ENCODE measurements around the gene TELO2.

Gene TELO2

DNA sequence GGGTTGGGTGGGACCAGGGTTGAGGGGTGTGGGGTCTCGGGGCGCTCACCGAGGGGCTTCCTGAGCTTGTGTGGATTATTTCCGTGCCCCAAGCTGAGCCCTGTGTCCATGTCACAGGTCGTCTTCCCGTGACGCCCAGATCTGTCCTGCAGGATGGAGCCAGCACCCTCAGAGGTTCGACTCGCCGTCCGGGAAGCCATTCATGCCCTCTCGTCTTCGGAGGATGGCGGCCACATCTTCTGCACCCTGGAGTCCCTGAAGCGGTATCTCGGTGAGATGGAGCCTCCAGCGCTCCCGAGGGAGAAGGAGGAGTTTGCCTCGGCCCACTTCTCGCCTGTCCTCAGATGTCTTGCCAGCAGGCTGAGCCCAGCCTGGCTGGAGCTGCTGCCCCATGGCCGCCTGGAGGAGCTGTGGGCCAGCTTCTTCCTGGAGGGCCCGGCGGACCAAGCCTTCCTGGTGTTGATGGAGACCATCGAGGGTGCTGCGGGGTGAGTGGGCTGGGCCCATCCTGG, 1.0 kb downstream of the TELO2 start:
- WGBS, 2 donors (ENCODE audit: extremely low coverage in 2 of 2, insufficient read length in 2 of 2, insufficient replicate concordance in 1 of 2): no CpG with 5 or more reads among the region's 25 CpGs
- Histone ChIP-seq H2AK5ac (ENCODE audit: low read depth, low read length) (peak overlapping the region; percentile 75), H3K4me2 (ENCODE audit: insufficient read depth, low read length, poor library complexity, severe bottlenecking) (peak overlapping the region; percentile 79), H3K9me3 (replicated peaks in 1 of 2; ENCODE audit: control insufficient read depth in 2 of 2, insufficient read depth in 1 of 2, low read depth in 1 of 2, low read length in 2 of 2) (no peaks in the 10 kb centered on the region), H2BK12ac (ENCODE audit: low read length) (no peak overlapping the region), H3K4ac (ENCODE audit: low read length) (no peak overlapping the region), H3K79me1 (ENCODE audit: low read depth, low read length) (peaks cover 20% of the 10 kb centered on the region), H2BK5ac (ENCODE audit: low read length) (peak overlapping the region; percentile 59), H4K8ac (ENCODE audit: low read depth, low read length) (no peak overlapping the region), H3K36me3 (replicated peaks in 1 of 2; ENCODE audit: control insufficient read depth in 2 of 2, insufficient read depth in 2 of 2, low read length in 2 of 2) (peaks cover 26 to 51% of the 10 kb centered on the region in 2 donors), H3K18ac (ENCODE audit: low read length) (no peak overlapping the region), H3K27me3 (ENCODE audit: control insufficient read depth in 3 of 3, insufficient read depth in 3 of 3, low read depth in 1 of 3, low read length in 3 of 3) (no peaks in the 10 kb centered on the region), H3K9ac (ENCODE audit: low read depth, low read length, poor library complexity) (peak overlapping the region; percentile 79), H2AFZ (ENCODE audit: low read length) (no peak overlapping the region), H3K4me1 (ENCODE audit: control insufficient read depth in 2 of 2, insufficient read depth in 1 of 2, low read depth in 1 of 2, low read length in 2 of 2) (peaks cover 10 to 11% of the 10 kb centered on the region in 2 donors), H3K4me3 (ENCODE audit: low read length in 2 of 2) (peak overlapping the region; percentile 86 to 94), H2BK15ac (ENCODE audit: low read length) (no peak overlapping the region), H4K91ac (ENCODE audit: low read depth, low read length, poor library complexity) (no peak overlapping the region), H2BK120ac (ENCODE audit: low read depth, low read length) (no peak overlapping the region), H3K14ac (ENCODE audit: low read length) (no peak overlapping the region), H3K23ac (ENCODE audit: low read depth, low read length, poor library complexity) (no peak overlapping the region), H3K27ac (replicated peaks; ENCODE audit: low read length) (no peak overlapping the region)
- no peak for DNase-seq (ENCODE audit: low spot score)

GRCh38 chr16:1494711-1495110, 1.6 kb downstream of the TELO2 start:
- H3K27ac ChIP-seq (replicated peaks; ENCODE audit: low read length): no peak overlapping the region

DNA sequence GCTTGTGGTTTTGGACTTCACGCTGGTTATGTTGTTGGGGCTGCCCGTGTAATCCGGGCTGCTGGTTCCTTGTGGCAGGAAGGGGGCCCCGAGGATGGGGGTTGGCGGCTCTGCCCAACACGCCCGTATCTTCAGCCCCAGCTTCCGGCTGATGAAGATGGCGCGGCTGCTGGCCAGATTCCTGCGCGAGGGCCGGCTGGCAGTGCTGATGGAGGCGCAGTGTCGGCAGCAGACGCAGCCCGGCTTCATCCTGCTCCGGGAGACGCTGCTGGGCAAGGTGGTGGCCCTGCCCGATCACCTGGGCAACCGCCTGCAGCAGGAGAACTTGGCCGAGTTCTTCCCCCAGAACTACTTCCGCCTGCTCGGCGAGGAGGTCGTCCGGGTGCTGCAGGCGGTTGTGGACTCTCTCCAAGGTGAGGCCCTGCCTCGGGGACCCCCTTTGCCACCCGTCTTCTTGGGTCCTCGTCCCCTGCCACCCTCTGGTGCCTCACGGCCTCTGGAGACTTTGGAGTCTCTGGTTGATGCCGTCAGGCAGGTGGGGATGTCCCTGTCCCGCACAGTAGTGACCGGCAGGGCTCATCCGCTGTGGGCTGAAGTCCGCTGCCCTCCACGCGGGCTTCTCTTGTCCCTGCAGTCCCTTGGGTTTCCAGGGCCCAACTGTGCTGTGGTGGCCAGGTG, 2.2 kb downstream of the TELO2 start:
- no peak overlapping the region for H4K91ac ChIP-seq (ENCODE audit: low read depth, low read length, poor library complexity)
- no CpG with 5 or more reads among the region's 39 CpGs for WGBS, 2 donors (ENCODE audit: extremely low coverage in 2 of 2, insufficient read length in 2 of 2, insufficient replicate concordance in 1 of 2)
- no peak overlapping the region for H4K8ac ChIP-seq (ENCODE audit: low read depth, low read length)
- peaks cover 10 to 11% of the 10 kb centered on the region in 2 donors for H3K4me1 ChIP-seq (ENCODE audit: control insufficient read depth in 2 of 2, insufficient read depth in 1 of 2, low read depth in 1 of 2, low read length in 2 of 2)
- no peak overlapping the region for H3K18ac ChIP-seq (ENCODE audit: low read length)
- H3K4me3 ChIP-seq (ENCODE audit: low read length in 2 of 2): no peak overlapping the region
- no peak overlapping the region for H2AFZ ChIP-seq (ENCODE audit: low read length)
- H3K9me3 ChIP-seq (replicated peaks in 1 of 2; ENCODE audit: control insufficient read depth in 2 of 2, insufficient read depth in 1 of 2, low read depth in 1 of 2, low read length in 2 of 2): no peaks in the 10 kb centered on the region
- no peak overlapping the region for H3K9ac ChIP-seq (ENCODE audit: low read depth, low read length, poor library complexity)
- no peak overlapping the region for H3K14ac ChIP-seq (ENCODE audit: low read length)
- peak overlapping the region; percentile 65 for H3K23ac ChIP-seq (ENCODE audit: low read depth, low read length, poor library complexity)
- no peak overlapping the region for H2BK12ac ChIP-seq (ENCODE audit: low read length)
- no peak for DNase-seq (ENCODE audit: low spot score)
- H2AK5ac ChIP-seq (ENCODE audit: low read depth, low read length): no peak overlapping the region
- no peaks in the 10 kb centered on the region for H3K27me3 ChIP-seq (ENCODE audit: control insufficient read depth in 3 of 3, insufficient read depth in 3 of 3, low read depth in 1 of 3, low read length in 3 of 3)
- H3K79me1 ChIP-seq (ENCODE audit: low read depth, low read length): peaks cover 25% of the 10 kb centered on the region
- H3K4me2 ChIP-seq (ENCODE audit: insufficient read depth, low read length, poor library complexity, severe bottlenecking): no peak overlapping the region
- H2BK5ac ChIP-seq (ENCODE audit: low read length): no peak overlapping the region
- no peak overlapping the region for H3K4ac ChIP-seq (ENCODE audit: low read length)
- H3K36me3 ChIP-seq (replicated peaks in 1 of 2; ENCODE audit: control insufficient read depth in 2 of 2, insufficient read depth in 2 of 2, low read length in 2 of 2): peaks cover 32 to 62% of the 10 kb centered on the region in 2 donors
- H2BK120ac ChIP-seq (ENCODE audit: low read depth, low read length): no peak overlapping the region
- no peak overlapping the region for H3K27ac ChIP-seq (replicated peaks; ENCODE audit: low read length)
- H2BK15ac ChIP-seq (ENCODE audit: low read length): no peak overlapping the region

More at GRCh38 chr16:1494711-1495110, 1.6 kb downstream of the TELO2 start:
- Histone ChIP-seq H2BK15ac (ENCODE audit: low read length) (no peak overlapping the region), H2BK120ac (ENCODE audit: low read depth, low read length) (no peak overlapping the region), H4K8ac (ENCODE audit: low read depth, low read length) (no peak overlapping the region), H4K91ac (ENCODE audit: low read depth, low read length, poor library complexity) (no peak overlapping the region), H2AK5ac (ENCODE audit: low read depth, low read length) (no peak overlapping the region), H2AFZ (ENCODE audit: low read length) (no peak overlapping the region), H3K79me1 (ENCODE audit: low read depth, low read length) (peaks cover 20% of the 10 kb centered on the region), H3K23ac (ENCODE audit: low read depth, low read length, poor library complexity) (no peak overlapping the region), H3K4me2 (ENCODE audit: insufficient read depth, low read length, poor library complexity, severe bottlenecking) (no peak overlapping the region), H3K36me3 (replicated peaks in 1 of 2; ENCODE audit: control insufficient read depth in 2 of 2, insufficient read depth in 2 of 2, low read length in 2 of 2) (peaks cover 27 to 55% of the 10 kb centered on the region in 2 donors), H3K9ac (ENCODE audit: low read depth, low read length, poor library complexity) (no peak overlapping the region), H3K4me1 (ENCODE audit: control insufficient read depth in 2 of 2, insufficient read depth in 1 of 2, low read depth in 1 of 2, low read length in 2 of 2) (peaks cover 10 to 11% of the 10 kb centered on the region in 2 donors), H3K18ac (ENCODE audit: low read length) (no peak overlapping the region), H3K9me3 (replicated peaks in 1 of 2; ENCODE audit: control insufficient read depth in 2 of 2, insufficient read depth in 1 of 2, low read depth in 1 of 2, low read length in 2 of 2) (no peaks in the 10 kb centered on the region), H3K14ac (ENCODE audit: low read length) (no peak overlapping the region), H2BK5ac (ENCODE audit: low read length) (no peak overlapping the region), H2BK12ac (ENCODE audit: low read length) (no peak overlapping the region), H3K4me3 (ENCODE audit: low read length in 2 of 2) (peak overlapping the region in 1 of 2 donors; percentile 86), H3K4ac (ENCODE audit: low read length) (no peak overlapping the region), H3K27me3 (ENCODE audit: control insufficient read depth in 3 of 3, insufficient read depth in 3 of 3, low read depth in 1 of 3, low read length in 3 of 3) (no peaks in the 10 kb centered on the region)
- WGBS, 2 donors (ENCODE audit: extremely low coverage in 2 of 2, insufficient read length in 2 of 2, insufficient replicate concordance in 1 of 2): no CpG with 5 or more reads among the region's 13 CpGs
- no peak for DNase-seq (ENCODE audit: low spot score)

GRCh38 chr16:1495889-1496262, 2.7 kb downstream of the TELO2 start:
- no peak overlapping the region for H2AK5ac ChIP-seq (ENCODE audit: low read depth, low read length)
- peak overlapping the region; percentile 3 for H3K9ac ChIP-seq (ENCODE audit: low read depth, low read length, poor library complexity)
- no peak overlapping the region for H2BK120ac ChIP-seq (ENCODE audit: low read depth, low read length)
- H2BK15ac ChIP-seq (ENCODE audit: low read length): no peak overlapping the region
- H4K8ac ChIP-seq (ENCODE audit: low read depth, low read length): no peak overlapping the region
- H4K91ac ChIP-seq (ENCODE audit: low read depth, low read length, poor library complexity): no peak overlapping the region
- peak overlapping the region; percentile 65 for H3K23ac ChIP-seq (ENCODE audit: low read depth, low read length, poor library complexity)
- WGBS, 2 donors (ENCODE audit: extremely low coverage in 2 of 2, insufficient read length in 2 of 2, insufficient replicate concordance in 1 of 2): no CpG with 5 or more reads among the region's 25 CpGs
- H3K4ac ChIP-seq (ENCODE audit: low read length): no peak overlapping the region
- no peak overlapping the region for H3K14ac ChIP-seq (ENCODE audit: low read length)
- peaks cover 33 to 67% of the 10 kb centered on the region in 2 donors for H3K36me3 ChIP-seq (replicated peaks in 1 of 2; ENCODE audit: control insufficient read depth in 2 of 2, insufficient read depth in 2 of 2, low read length in 2 of 2)
- peaks cover 10 to 11% of the 10 kb centered on the region in 2 donors for H3K4me1 ChIP-seq (ENCODE audit: control insufficient read depth in 2 of 2, insufficient read depth in 1 of 2, low read depth in 1 of 2, low read length in 2 of 2)
- no peak overlapping the region for H2AFZ ChIP-seq (ENCODE audit: low read length)
- no peaks in the 10 kb centered on the region for H3K9me3 ChIP-seq (replicated peaks in 1 of 2; ENCODE audit: control insufficient read depth in 2 of 2, insufficient read depth in 1 of 2, low read depth in 1 of 2, low read length in 2 of 2)
- no peak overlapping the region for H2BK12ac ChIP-seq (ENCODE audit: low read length)
- H3K18ac ChIP-seq (ENCODE audit: low read length): no peak overlapping the region
- H3K4me2 ChIP-seq (ENCODE audit: insufficient read depth, low read length, poor library complexity, severe bottlenecking): no peak overlapping the region
- no peak overlapping the region for H3K27ac ChIP-seq (replicated peaks; ENCODE audit: low read length)
- DNase-seq (ENCODE audit: low spot score): no peak
- H3K4me3 ChIP-seq (ENCODE audit: low read length in 2 of 2): no peak overlapping the region
- no peak overlapping the region for H2BK5ac ChIP-seq (ENCODE audit: low read length)
- no peaks in the 10 kb centered on the region for H3K27me3 ChIP-seq (ENCODE audit: control insufficient read depth in 3 of 3, insufficient read depth in 3 of 3, low read depth in 1 of 3, low read length in 3 of 3)
- peaks cover 25% of the 10 kb centered on the region for H3K79me1 ChIP-seq (ENCODE audit: low read depth, low read length)
